Prostate gland (tissue), 2 donors: ENCODE measurements around the gene SFSWAP.

Experiments
- CTCF ChIP-seq, 4 experiments: fragments of 200-600 bp in 2 of 4; fragments of 450-650 bp in 2 of 4; sonication (generic) in 2 of 4; IDR thresholded peaks; 1 replicate in 3 of 4; 2 replicates in 1 of 4; pipeline ENCODE4 v1.5.1; 2016 to 2019; ENCODE audit warnings: antibody characterized with exemption in 4 of 4, mild to moderate bottlenecking in 2 of 4, moderate library complexity in 2 of 4
- POLR2A ChIP-seq: fragments of 450-650 bp; IDR thresholded peaks from one replicate; pipeline ENCODE4 v1.6.1; 2016; ENCODE audit warnings: antibody characterized with exemption, mild to moderate bottlenecking
- POLR2AphosphoS5 ChIP-seq: sonication (generic); formaldehyde crosslinking; IDR thresholded peaks from one replicate; pipeline ENCODE4 v1.6.1; 2017; ENCODE audit warnings: antibody characterized with exemption

- no peak for TF ChIP-seq CTCF (IDR thresholded peaks at IDR 0.05)
- no peak for TF ChIP-seq POLR2A
- no peak for TF ChIP-seq POLR2AphosphoS5
These were observed 28.4 kb upstream of the SFSWAP start for GRCh38 chr12:131682510-131682895.
